Measurements from ENCODE around the gene SERPINE2.

- no peak for TF ChIP-seq CTCF (IDR thresholded peaks at IDR 0.05)
- no peak for TF ChIP-seq POLR2A (IDR thresholded peaks at IDR 0.05)
- TF ChIP-seq POLR2AphosphoS5 (IDR thresholded peaks at IDR 0.05) = no peak
These were observed 16.6 kb downstream of the SERPINE2 start for GRCh38 chr2:224022486-224022885.
